GM10847 (cell line): ENCODE results near the gene CBFA2T3.

Source experiments
- POLR2A ChIP-seq: IDR thresholded peaks from 2 replicates; pipeline ENCODE4 v1.6.1; 2011; ENCODE audit not compliant: insufficient read length; ENCODE audit errors: extremely low read depth

The CBFA2T3 gene

GRCh38 chr16:88850531-88851199, 126.3 kb downstream of the CBFA2T3 start:
- TF ChIP-seq POLR2A = no peak

GRCh38 chr16:88848557-88848956, 128.4 kb downstream of the CBFA2T3 start:
- no peak for TF ChIP-seq POLR2A

GRCh38 chr16:88847654-88848053, 129.4 kb downstream of the CBFA2T3 start:
- no peak for TF ChIP-seq POLR2A

- TF ChIP-seq POLR2A = no peak
These were observed 130.9 kb downstream of the CBFA2T3 start for GRCh38 chr16:88846088-88846487.

GRCh38 chr16:88844419-88845036, 132.5 kb downstream of the CBFA2T3 start:
- no peak for TF ChIP-seq POLR2A

GRCh38 chr16:88843256-88843655, 133.8 kb downstream of the CBFA2T3 start:
- TF ChIP-seq POLR2A = no peak

- TF ChIP-seq POLR2A = no peak
These were observed 134.2 kb downstream of the CBFA2T3 start for GRCh38 chr16:88842806-88843205.

- no peak for TF ChIP-seq POLR2A
These were observed 134.7 kb downstream of the CBFA2T3 start for GRCh38 chr16:88842308-88842756.

- no peak for TF ChIP-seq POLR2A
These were observed 135.3 kb downstream of the CBFA2T3 start for GRCh38 chr16:88841521-88842307.

- no peak for TF ChIP-seq POLR2A
These were observed 136.3 kb downstream of the CBFA2T3 start for GRCh38 chr16:88840600-88841215.

- TF ChIP-seq POLR2A = no peak
These were observed 137.0 kb downstream of the CBFA2T3 start for GRCh38 chr16:88839745-88840599.

GRCh38 chr16:88839026-88839529, 137.9 kb downstream of the CBFA2T3 start:
- no peak for TF ChIP-seq POLR2A

- TF ChIP-seq POLR2A = no peak
These were observed 138.4 kb downstream of the CBFA2T3 start for GRCh38 chr16:88838566-88838965.

- no peak for TF ChIP-seq POLR2A
These were observed 139.2 kb downstream of the CBFA2T3 start for GRCh38 chr16:88837806-88838205.
